Caco-2 (cell line): ENCODE data around the gene KCTD21. TPM values are rescaled to one million over a fixed set of nuclear protein-coding genes. Genes with fewer than 3 reads are reported as not detected.

Source experiments
- BruUV-seq: library from RNA; stranded (reverse); fragments of 400-500 nt; replicated peaks from 2 replicates; lab custom pipeline; 2021; lab: Mats Ljungman, UMichigan
- CTCF ChIA-PET: fragments of 300-600 bp; sonication (Branson Sonifier 250); formaldehyde crosslinking; loops from one replicate; lab custom pipeline; 2022; ENCODE audit warnings: antibody characterized with exemption; lab: Charles Lee
- POLR2A ChIA-PET: fragments of 300-600 bp; sonication (Branson Sonifier 250); formaldehyde crosslinking; loops from one replicate; lab custom pipeline; 2022; ENCODE audit warnings: antibody characterized with exemption; lab: Charles Lee
- DNase-seq, 2 experiments: peaks; one replicate each; pipeline versions ENCODE4 v3.0.0 to v3.0.0-alpha.2; 2020 to 2022
- H3K27me3 ChIP-seq: replicated peaks from 2 replicates; pipeline ENCODE4 v1.6.0; 2011; ENCODE audit warnings: low read length; ENCODE audit not compliant: control insufficient read depth, insufficient read depth
- H3K36me3 ChIP-seq: 2 replicates; pipeline ENCODE4 v1.5.1; 2011; ENCODE audit warnings: low read length; ENCODE audit not compliant: control insufficient read depth, insufficient read depth
- H3K4me1 ChIP-seq: fragments of 250-450 bp; sonication (Bioruptor Pico); 2 replicates; pipeline ENCODE4 v1.5.1; 2020; ENCODE audit warnings: mild to moderate bottlenecking
- H3K4me3 ChIP-seq: 2 replicates; pipeline ENCODE4 v1.5.1; 2011; ENCODE audit warnings: low read depth, mild to moderate bottlenecking, control low read depth, low read length
- H3K9me3 ChIP-seq: fragments of 250-450 bp; sonication (Bioruptor Pico); 2 replicates; pipeline ENCODE4 v1.5.1; 2020; ENCODE audit warnings: mild to moderate bottlenecking, moderate library complexity
- H3K27ac Mint-ChIP-seq: one replicate; pipeline ENCODE4 v1.8.0; 2022; ENCODE audit warnings: mixed read lengths; ENCODE audit not compliant: unreplicated experiment
- H3K27me3 Mint-ChIP-seq: one replicate; pipeline ENCODE4 v1.8.0; 2022; ENCODE audit warnings: mixed read lengths; ENCODE audit not compliant: insufficient read depth, unreplicated experiment
- H3K36me3 Mint-ChIP-seq: one replicate; pipeline ENCODE4 v1.8.0; 2022; ENCODE audit warnings: mild to moderate bottlenecking, mixed read lengths; ENCODE audit not compliant: insufficient read depth, unreplicated experiment
- H3K4me1 Mint-ChIP-seq: one replicate; pipeline ENCODE4 v1.8.0; 2022; ENCODE audit warnings: low read depth, mixed read lengths; ENCODE audit not compliant: unreplicated experiment
- H3K4me3 Mint-ChIP-seq: one replicate; pipeline ENCODE4 v1.8.0; 2022; ENCODE audit warnings: mild to moderate bottlenecking, moderate library complexity, mixed read lengths; ENCODE audit not compliant: unreplicated experiment
- H3K9me3 Mint-ChIP-seq: one replicate; pipeline ENCODE4 v1.8.0; 2022; ENCODE audit warnings: mixed read lengths; ENCODE audit not compliant: unreplicated experiment
- intact Hi-C: fragments of 100-400 bp; cut with micrococcal nuclease; formaldehyde crosslinking; loops from one replicate; pipeline ENCODE4 v1.10.0; 2022; ENCODE audit not compliant: unreplicated experiment
- total RNA-seq: library from RNA; stranded (reverse); gene quantifications from 2 replicates; pipeline ENCODE4 v1.2.3, GENCODE V29; 2022
- TF ChIP-seq, protein P1 (sequence below), 2 experiments: fragments of 200-600 bp in 1 of 2; IDR thresholded peaks; 1 replicate in 1 of 2; 2 replicates in 1 of 2; pipeline versions ENCODE4 v1.5.1 to v1.8.0; 2011 to 2022; ENCODE audit warnings: antibody characterized with exemption in 1 of 2, control low read depth in 1 of 2, inconsistent platforms in 1 of 2, low read depth in 1 of 2, low read length in 1 of 2, mild to moderate bottlenecking in 1 of 2, moderate library complexity in 1 of 2; ENCODE audit not compliant: insufficient read depth in 1 of 2, severe bottlenecking in 1 of 2, unreplicated experiment in 1 of 2

KCTD21 gene
- total RNA-seq, 1 experiment from 2014 or later, result 6.4 TPM

DNA sequence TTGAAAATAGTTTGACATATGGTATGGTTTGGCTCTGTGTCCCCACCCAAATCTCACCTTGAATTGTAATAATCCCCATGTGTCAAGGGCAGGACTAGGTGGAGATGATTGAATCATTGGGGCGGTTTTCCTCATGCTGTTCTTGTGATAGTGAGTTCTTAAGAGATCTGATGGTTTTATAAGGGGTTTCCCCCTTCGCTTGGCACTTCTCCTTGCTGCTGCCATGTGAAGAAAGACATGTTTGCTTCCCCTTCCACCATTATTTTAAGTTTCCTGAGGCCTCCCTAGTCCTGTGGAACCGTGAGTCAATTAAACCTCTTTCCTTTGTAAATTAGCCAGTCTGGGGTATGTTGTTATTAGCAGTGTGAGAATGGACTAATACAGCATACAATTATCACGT lies 7.7 kb downstream of the KCTD21 start:
- POLR2A ChIA-PET, result no interaction called here
- no peaks in the 10 kb centered on the region for H3K9me3 ChIP-seq
- no peaks in the 10 kb centered on the region for H3K27me3 Mint-ChIP-seq
- no peak overlapping the region for H3K27ac Mint-ChIP-seq
- H3K36me3 Mint-ChIP-seq, result peaks cover 7% of the 10 kb centered on the region
- peaks cover 12% of the 10 kb centered on the region for H3K4me1 ChIP-seq
- H3K27me3 ChIP-seq, result no peaks in the 10 kb centered on the region
- intact Hi-C loops, result no loop called here
- peaks cover 12% of the 10 kb centered on the region for H3K4me1 Mint-ChIP-seq
- H3K36me3 ChIP-seq, result no peaks in the 10 kb centered on the region
- DNase-seq, result no peak
- no peak overlapping the region for H3K4me3 Mint-ChIP-seq
- TF ChIP-seq, protein P1, sequence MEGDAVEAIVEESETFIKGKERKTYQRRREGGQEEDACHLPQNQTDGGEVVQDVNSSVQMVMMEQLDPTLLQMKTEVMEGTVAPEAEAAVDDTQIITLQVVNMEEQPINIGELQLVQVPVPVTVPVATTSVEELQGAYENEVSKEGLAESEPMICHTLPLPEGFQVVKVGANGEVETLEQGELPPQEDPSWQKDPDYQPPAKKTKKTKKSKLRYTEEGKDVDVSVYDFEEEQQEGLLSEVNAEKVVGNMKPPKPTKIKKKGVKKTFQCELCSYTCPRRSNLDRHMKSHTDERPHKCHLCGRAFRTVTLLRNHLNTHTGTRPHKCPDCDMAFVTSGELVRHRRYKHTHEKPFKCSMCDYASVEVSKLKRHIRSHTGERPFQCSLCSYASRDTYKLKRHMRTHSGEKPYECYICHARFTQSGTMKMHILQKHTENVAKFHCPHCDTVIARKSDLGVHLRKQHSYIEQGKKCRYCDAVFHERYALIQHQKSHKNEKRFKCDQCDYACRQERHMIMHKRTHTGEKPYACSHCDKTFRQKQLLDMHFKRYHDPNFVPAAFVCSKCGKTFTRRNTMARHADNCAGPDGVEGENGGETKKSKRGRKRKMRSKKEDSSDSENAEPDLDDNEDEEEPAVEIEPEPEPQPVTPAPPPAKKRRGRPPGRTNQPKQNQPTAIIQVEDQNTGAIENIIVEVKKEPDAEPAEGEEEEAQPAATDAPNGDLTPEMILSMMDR (IDR thresholded peaks at IDR 0.05; ENCODE audit: insufficient read depth in 1 of 2, low read depth in 1 of 2, low read length in 1 of 2, severe bottlenecking in 1 of 2, unreplicated experiment in 1 of 2), result no peak
- no peaks in the 10 kb centered on the region for H3K9me3 Mint-ChIP-seq
- BruUV-seq, result no TSS peak
- H3K4me3 ChIP-seq, result no peak overlapping the region
- CTCF ChIA-PET, result no interaction called here

DNA sequence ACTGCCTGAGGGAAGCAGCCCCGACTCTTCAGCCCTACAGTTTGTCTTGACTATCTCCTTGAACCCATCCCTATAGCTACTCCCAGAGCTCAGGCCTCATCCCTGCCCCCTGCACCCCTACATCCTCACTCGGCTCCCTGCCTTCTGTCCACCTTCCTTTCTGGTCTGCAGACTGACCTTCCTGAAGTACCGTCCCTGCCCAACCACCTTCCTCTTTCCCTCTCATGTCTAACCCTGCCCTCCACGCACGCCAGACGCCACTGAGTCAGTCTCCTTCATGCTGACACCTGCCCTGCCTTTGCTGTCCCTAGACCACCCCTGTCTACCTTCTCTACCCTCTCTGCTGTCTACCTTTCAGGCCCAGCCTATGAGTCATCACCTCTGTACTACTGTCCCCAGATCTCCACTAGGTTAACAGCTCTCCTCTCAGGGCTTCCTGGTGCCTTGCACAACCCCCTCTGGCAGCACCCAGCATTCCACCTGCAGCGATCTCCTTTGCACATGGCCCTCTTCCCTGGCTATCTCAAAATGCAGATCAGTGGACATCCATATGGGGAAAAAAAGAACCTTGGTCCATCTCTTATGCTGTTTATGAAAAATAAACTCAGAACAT lies 8.9 kb downstream of the KCTD21 start:
- TF ChIP-seq, protein P1 (IDR thresholded peaks at IDR 0.05; ENCODE audit: insufficient read depth in 1 of 2, low read depth in 1 of 2, low read length in 1 of 2, severe bottlenecking in 1 of 2, unreplicated experiment in 1 of 2), result peak in 1 of 2 experiments; percentile 16
- H3K27me3 ChIP-seq, result no peaks in the 10 kb centered on the region
- intact Hi-C loops, result no loop called here
- ChIA-PET POLR2A (no interaction called here), CTCF (interaction anchor here (0.6 to 0.7 kb wide), 2 partner anchors 9 to 30 kb away, joined by 3 to 7 read pairs; partner anchors contain the start of genes KCTD21 and USP35)
- DNase-seq, result peak; percentile 68 to 74
- no peak overlapping the region for H3K4me3 ChIP-seq
- no peak overlapping the region for H3K4me3 Mint-ChIP-seq
- H3K9me3 Mint-ChIP-seq, result no peaks in the 10 kb centered on the region
- H3K36me3 ChIP-seq, result no peaks in the 10 kb centered on the region
- no peaks in the 10 kb centered on the region for H3K27me3 Mint-ChIP-seq
- peaks cover 5% of the 10 kb centered on the region for H3K36me3 Mint-ChIP-seq
- peak overlapping the region; percentile 40 for H3K27ac Mint-ChIP-seq
- peaks cover 11% of the 10 kb centered on the region for H3K4me1 Mint-ChIP-seq
- H3K9me3 ChIP-seq, result no peaks in the 10 kb centered on the region
- H3K4me1 ChIP-seq, result peaks cover 7% of the 10 kb centered on the region; the same call in 1 of the 2 replicates
- BruUV-seq, result no TSS peak

DNA sequence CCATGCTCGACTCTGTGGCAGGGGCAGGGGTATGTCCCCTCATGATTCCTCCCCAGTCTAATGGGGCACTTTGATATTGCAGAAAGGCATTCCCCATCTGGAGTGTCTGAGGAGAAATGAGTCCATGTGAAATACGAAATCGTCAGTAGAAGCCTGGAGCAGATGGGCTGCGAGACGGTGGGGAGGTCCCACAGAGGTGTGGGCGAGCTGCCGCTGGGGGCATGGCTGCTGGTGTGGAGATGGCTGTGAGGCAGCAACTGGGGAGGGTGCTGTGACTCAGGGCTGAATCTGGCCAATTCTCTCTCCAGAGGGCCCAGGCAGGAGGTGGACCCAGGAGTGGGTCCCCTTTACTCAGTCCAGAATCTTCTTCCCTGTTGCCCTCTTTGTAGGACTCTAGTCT lies 11.2 kb downstream of the KCTD21 start:
- no TSS peak for BruUV-seq
- Histone ChIP-seq H3K36me3 (no peaks in the 10 kb centered on the region), H3K4me3 (no peak overlapping the region), H3K9me3 (no peaks in the 10 kb centered on the region), H3K27me3 (no peaks in the 10 kb centered on the region), H3K4me1 (peaks cover 7% of the 10 kb centered on the region; the same call in 1 of the 2 replicates)
- TF ChIP-seq, protein P1 (IDR thresholded peaks at IDR 0.05; ENCODE audit: insufficient read depth in 1 of 2, low read depth in 1 of 2, low read length in 1 of 2, severe bottlenecking in 1 of 2, unreplicated experiment in 1 of 2), result no peak
- intact Hi-C loops, result no loop called here
- POLR2A ChIA-PET, result no interaction called here
- Mint-ChIP-seq H3K4me3 (no peak overlapping the region), H3K27me3 (no peaks in the 10 kb centered on the region), H3K9me3 (no peaks in the 10 kb centered on the region), H3K27ac (no peak overlapping the region), H3K4me1 (peaks cover 11% of the 10 kb centered on the region), H3K36me3 (peaks cover 5% of the 10 kb centered on the region)
- CTCF ChIA-PET, result no interaction called here
- no peak for DNase-seq
